Stomach (tissue), 9 donors: ENCODE data around the gene PHETA1. TPM values are rescaled to one million over a fixed set of nuclear protein-coding genes. Genes with fewer than 3 reads are reported as not detected.

Source experiments
- DNase-seq, 2 donors: peaks; one replicate each; pipeline versions ENCODE4 v3.0.0 to v3.0.0-alpha.2; 2013 to 2019
- H3K27ac ChIP-seq, 5 donors: fragments of 200-600 bp in 4 of 5; sonication (generic) in 4 of 5; one replicate each; pipeline ENCODE4 v1.5.1; 2013 to 2019; ENCODE audit warnings: mild to moderate bottlenecking in 1 of 5, moderate library complexity in 1 of 5
- H3K27me3 ChIP-seq, 3 donors: fragments of 200-600 bp; sonication (generic); one replicate each; pipeline ENCODE4 v1.5.1; 2017 to 2019; ENCODE audit warnings: mixed run types in 1 of 3
- H3K36me3 ChIP-seq, 4 donors: fragments of 200-600 bp; sonication (generic); 1 replicate in 3 of 4; 2 replicates in 1 of 4; pipeline ENCODE4 v1.5.1; 2016 to 2019
- H3K4me1 ChIP-seq, 4 donors: fragments of 200-600 bp; sonication (generic); one replicate each; pipeline ENCODE4 v1.5.1; 2016 to 2019
- H3K4me3 ChIP-seq, 4 donors: fragments of 200-600 bp; sonication (generic) in 3 of 4; one replicate each; pipeline ENCODE4 v1.5.1; 2016 to 2019; ENCODE audit warnings: mild to moderate bottlenecking in 1 of 4
- H3K9me3 ChIP-seq, 4 donors: fragments of 200-600 bp; sonication (generic); one replicate each; pipeline ENCODE4 v1.5.1; 2016 to 2019
- CTCF ChIP-seq, 7 experiments: fragments of 450-650 bp in 4 of 7; fragments of 200-600 bp in 3 of 7; sonication (generic) in 3 of 7; IDR thresholded peaks; one replicate each; pipeline ENCODE4 v1.5.1; 2016 to 2019; ENCODE audit warnings: antibody characterized with exemption in 7 of 7, control low read depth in 2 of 7, mild to moderate bottlenecking in 1 of 7
- EP300 ChIP-seq: sonication (generic); formaldehyde crosslinking; IDR thresholded peaks from one replicate; pipeline ENCODE4 v1.6.1; 2017; ENCODE audit warnings: antibody characterized with exemption
- POLR2A ChIP-seq, 4 donors: fragments of 450-650 bp; IDR thresholded peaks; one replicate each; pipeline ENCODE4 v1.6.1; 2016; ENCODE audit warnings: antibody characterized with exemption in 4 of 4, control low read depth in 2 of 4, mild to moderate bottlenecking in 1 of 4, moderate library complexity in 1 of 4
- POLR2AphosphoS5 ChIP-seq, 3 donors: sonication (generic); formaldehyde crosslinking; IDR thresholded peaks; one replicate each; pipeline ENCODE4 v1.6.1; 2016; ENCODE audit warnings: antibody characterized with exemption in 3 of 3
- WGBS, 5 donors: extraction: QIAGEN DNeasy Blood & Tissue Kit in 3 of 5; methylation state at CpG; one replicate each; pipeline versions ENCODE4 v1.1.5 to v1.1.7; 2013 to 2018; 5-methylcytosine and 5-hydroxymethylcytosine counted together
- intact Hi-C: fragments of 100-400 bp; cut with DNase I; formaldehyde crosslinking; loops from one replicate; pipeline ENCODE4 v1.15.1; 2023; ENCODE audit warnings: low total_unique reads
- polyA plus RNA-seq, 3 donors: library from polyadenylated mRNA; stranded (reverse); fragments of 200-250 nt; gene quantifications; one replicate each; pipeline ENCODE4 v1.2.3, GENCODE V29; 2013
- total RNA-seq, 5 donors: library from RNA; depleted of rRNA; stranded (reverse); fragments of >200 nt; gene quantifications; one replicate each; pipeline versions ENCODE4 v1.1.0 to v1.2.3, GENCODE V29; 2014 to 2016
- donor health status: healthy with polysubstance abuse.
- donor health status: Bipolar disorder and iron deficiency.
- donor health status: healthy.

Gene PHETA1
- total and polyA plus RNA-seq, 8 donors: 7.0 to 59.3 (median 17.7) TPM

- H3K4me1 ChIP-seq: peaks cover 44 to 80% (median 63%) of the 10 kb centered on the region in 4 donors
- no peaks in the 10 kb centered on the region for H3K9me3 ChIP-seq
- TF ChIP-seq CTCF (IDR thresholded peaks at IDR 0.05): no peak
- H3K36me3 ChIP-seq: peaks cover 3 to 49% (median 46%) of the 10 kb centered on the region in 4 donors
- H3K27me3 ChIP-seq: no peaks in the 10 kb centered on the region
- peak overlapping the region in 2 of 4 donors; percentile 82 to 83 for H3K4me3 ChIP-seq
- intact Hi-C loops: no loop called here
- DNase-seq: no peak
- 63 to 98% (median 95%) methylated on average over 2 of the region's 2 CpGs for WGBS, 5 donors
- H3K27ac ChIP-seq: peak overlapping the region in 1 of 5 donors; percentile 91
These were observed 2.3 kb downstream of the PHETA1 start for GRCh38 chr12:111366583-111366982.

GRCh38 chr12:111366075-111366474 lies 2.8 kb downstream of the PHETA1 start:
- intact Hi-C loops: no loop called here
- Histone ChIP-seq H3K9me3 (no peaks in the 10 kb centered on the region), H3K4me3 (no peak overlapping the region), H3K27ac (no peak overlapping the region), H3K36me3 (peaks cover 3 to 54% (median 47%) of the 10 kb centered on the region in 4 donors), H3K4me1 (peaks cover 49 to 85% (median 64%) of the 10 kb centered on the region in 4 donors), H3K27me3 (no peaks in the 10 kb centered on the region)
- WGBS, 5 donors: 95 to 98% (median 96%) methylated on average over 10 of the region's 10 CpGs
- DNase-seq: no peak
- TF ChIP-seq CTCF (IDR thresholded peaks at IDR 0.05): no peak
- no peak for TF ChIP-seq EP300
- TF ChIP-seq POLR2A (IDR thresholded peaks at IDR 0.05): no peak
- TF ChIP-seq POLR2AphosphoS5 (IDR thresholded peaks at IDR 0.05): no peak

DNA sequence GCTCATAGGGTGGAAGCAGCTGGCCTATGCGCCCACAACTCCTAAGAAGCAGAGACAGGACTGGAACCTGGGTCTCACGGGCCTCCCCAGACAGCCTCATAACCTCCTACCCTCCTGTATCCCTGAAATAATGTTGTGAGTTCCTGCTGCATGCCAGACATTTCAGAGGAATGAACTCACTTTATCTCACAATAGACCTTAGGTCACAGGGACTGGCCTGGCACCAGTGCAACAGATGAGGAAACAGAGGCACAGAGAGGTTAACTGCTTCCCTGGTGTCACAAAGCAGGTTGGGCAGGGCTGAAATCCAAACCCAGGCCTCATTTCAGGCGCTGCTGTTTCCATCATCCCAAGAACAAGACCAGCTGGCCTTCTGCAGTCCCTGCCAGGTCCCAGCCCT lies 5.3 kb downstream of the PHETA1 start:
- H3K4me3 ChIP-seq: no peak overlapping the region
- TF ChIP-seq EP300 (no peak), POLR2A (IDR thresholded peaks at IDR 0.05) (no peak)
- H3K27me3 ChIP-seq: no peaks in the 10 kb centered on the region
- H3K9me3 ChIP-seq: no peaks in the 10 kb centered on the region
- no peak overlapping the region for H3K27ac ChIP-seq
- peaks cover 41 to 81% (median 52%) of the 10 kb centered on the region in 4 donors for H3K4me1 ChIP-seq
- WGBS, 5 donors: 72 to 77% (median 75%) methylated on average over 3 of the region's 3 CpGs
- no peak for DNase-seq
- H3K36me3 ChIP-seq: peaks cover 3 to 54% (median 47%) of the 10 kb centered on the region in 4 donors
- intact Hi-C loops: no loop called here

- Histone ChIP-seq H3K4me1 (peaks cover 36 to 76% (median 46%) of the 10 kb centered on the region in 4 donors), H3K9me3 (no peaks in the 10 kb centered on the region)
- 92 to 97% (median 94%) methylated on average over 18 to 59 of the region's 59 CpGs for WGBS, 5 donors
These were observed 6.0 kb downstream of the PHETA1 start for GRCh38 chr12:111362687-111363475.

More at GRCh38 chr12:111362687-111363475, 6.0 kb downstream of the PHETA1 start:
- H3K27me3 ChIP-seq: no peaks in the 10 kb centered on the region
- peak overlapping the region in 4 of 5 donors; percentile 30 to 51 (median 47) for H3K27ac ChIP-seq
- intact Hi-C loops: no loop called here
- peaks cover 3 to 54% (median 47%) of the 10 kb centered on the region in 4 donors for H3K36me3 ChIP-seq
- H3K4me3 ChIP-seq: no peak overlapping the region
- DNase-seq: no peak
- TF ChIP-seq EP300 (no peak), CTCF (IDR thresholded peaks at IDR 0.05) (no peak), POLR2A (IDR thresholded peaks at IDR 0.05) (no peak), POLR2AphosphoS5 (IDR thresholded peaks at IDR 0.05) (no peak)
